Measurements from ENCODE around the gene RCOR1.
"Not testable (repeated sequence)": the region's sequence is repeated elsewhere in the genome, so short reads cannot be mapped to it uniquely, and the experiment has no call there.

RCOR1 gene

DNA sequence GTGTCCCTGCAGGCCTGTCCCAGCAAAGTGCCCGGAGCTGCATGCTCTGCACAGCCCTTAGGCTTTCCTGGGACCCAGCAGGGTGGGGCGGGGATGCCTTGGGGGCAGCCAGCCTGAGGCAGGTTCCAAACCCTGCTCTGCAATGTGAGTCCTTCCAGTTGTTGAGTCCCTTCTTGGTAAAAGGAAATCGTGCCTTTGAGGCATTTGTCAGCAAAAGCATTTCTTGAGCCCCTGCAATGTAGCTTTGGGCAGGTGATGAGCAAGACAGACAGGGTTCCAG lies 146.7 kb downstream of the RCOR1 start:
- DNase-seq (ENCODE audit: low read depth in 2 of 2, low spot score in 1 of 2) = no peak

DNA sequence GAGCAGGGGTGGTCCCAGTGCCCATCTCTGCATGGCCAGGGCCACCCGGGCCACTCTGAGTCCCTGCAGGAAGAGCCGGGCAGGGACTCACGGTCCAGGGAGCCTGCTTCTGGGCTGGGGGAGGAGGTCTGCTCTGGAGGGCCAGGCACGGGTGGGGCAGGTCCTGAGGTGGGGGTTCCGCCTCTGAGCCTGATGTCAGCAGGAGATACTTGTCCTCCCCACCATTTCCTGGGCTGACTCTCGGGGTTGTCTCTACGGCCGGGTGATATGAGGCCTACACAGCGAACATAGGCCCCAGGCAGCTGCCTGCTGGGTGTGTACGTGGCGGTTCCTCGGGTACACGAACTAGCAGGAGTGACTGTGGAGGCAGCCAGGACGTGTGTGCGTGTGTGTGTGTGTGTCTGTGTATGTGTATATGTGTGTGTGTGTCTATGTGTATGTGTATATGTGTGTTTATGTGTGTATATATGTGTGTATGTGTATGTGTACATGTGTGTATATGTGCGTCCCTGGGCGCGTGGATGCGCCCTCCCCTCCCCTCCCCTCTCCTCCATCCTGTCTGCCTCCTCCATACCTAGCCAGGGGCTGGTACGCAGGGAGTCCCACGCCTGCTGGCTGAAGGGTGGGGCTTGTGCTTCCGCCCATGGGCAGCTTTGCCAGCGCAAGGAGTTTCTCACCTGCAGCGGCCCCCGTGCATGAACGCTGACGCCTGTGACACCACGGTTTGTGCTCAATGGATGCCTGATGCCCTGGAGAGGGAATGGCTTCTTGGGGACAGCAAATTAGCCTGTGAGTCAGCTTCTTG lies 154.4 kb downstream of the RCOR1 start:
- DNase-seq (ENCODE audit: low read depth in 2 of 2, low spot score in 1 of 2) = no peak

DNA sequence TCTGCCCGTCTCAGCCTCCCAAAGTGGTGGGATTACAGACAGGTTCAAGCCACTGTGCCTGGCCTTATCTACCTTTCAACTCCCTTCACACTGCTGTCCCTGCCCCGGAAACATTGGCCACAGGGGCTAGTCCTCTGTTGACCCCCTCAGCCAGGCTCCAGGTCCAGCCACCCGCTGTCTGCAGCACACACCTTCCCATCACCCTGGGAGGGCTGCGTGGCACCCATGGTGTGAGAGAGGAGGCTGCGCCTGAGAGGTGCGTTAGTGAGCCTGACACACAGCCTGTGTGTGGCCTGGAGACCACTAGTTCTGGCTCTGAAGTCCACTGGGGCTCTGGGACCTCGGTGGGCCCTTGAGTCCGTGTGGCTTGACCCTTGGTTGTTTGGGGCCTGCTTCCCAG lies 156.4 kb downstream of the RCOR1 start:
- DNase-seq (ENCODE audit: low read depth in 2 of 2, low spot score in 1 of 2) = no peak

DNA sequence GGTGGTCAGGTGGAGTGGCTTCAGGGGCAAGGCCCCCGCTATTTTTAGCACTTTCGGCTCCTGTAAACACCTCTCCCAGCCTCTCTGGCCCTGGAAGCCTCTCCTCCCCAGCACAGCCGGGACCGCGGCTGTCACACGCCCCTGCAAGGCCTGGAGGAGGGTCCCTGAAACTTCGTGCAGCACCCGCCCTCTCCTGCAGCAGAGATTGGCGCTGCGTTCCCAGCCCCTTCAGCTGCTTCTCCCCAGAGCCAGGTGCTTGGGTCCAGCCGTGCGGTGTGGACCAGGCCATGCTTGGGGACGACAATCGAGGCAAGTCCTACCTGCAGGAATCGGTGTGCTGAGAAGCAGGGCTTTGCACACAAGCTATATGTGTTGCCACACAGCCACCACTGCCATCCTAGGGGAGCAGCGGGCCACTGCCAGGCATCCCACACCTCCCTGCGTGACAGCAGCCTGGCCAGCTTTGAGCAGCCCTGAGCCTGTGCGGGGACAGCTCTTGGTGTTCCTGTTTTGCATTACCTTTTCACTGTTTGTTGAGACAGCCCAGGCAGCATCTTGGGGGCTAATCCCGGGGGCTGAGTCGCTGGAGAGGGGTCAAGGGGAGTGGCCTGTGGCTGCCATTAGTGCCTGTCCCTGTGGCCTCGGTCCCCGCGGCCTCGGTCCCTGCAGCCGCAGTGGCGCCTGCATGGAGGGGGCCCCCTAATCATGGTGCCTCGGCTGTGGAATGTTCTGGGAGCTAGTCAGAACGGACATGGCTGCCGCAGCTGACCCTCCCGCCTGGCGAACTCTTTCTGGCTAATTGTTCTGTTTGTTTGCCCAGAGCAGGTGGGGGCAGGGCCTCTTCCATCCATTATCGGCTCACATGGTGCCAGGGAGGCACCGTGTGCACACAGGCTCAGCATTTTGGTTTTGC lies 157.2 kb downstream of the RCOR1 start:
- no peak for DNase-seq (ENCODE audit: low read depth in 2 of 2, low spot score in 1 of 2)

DNA sequence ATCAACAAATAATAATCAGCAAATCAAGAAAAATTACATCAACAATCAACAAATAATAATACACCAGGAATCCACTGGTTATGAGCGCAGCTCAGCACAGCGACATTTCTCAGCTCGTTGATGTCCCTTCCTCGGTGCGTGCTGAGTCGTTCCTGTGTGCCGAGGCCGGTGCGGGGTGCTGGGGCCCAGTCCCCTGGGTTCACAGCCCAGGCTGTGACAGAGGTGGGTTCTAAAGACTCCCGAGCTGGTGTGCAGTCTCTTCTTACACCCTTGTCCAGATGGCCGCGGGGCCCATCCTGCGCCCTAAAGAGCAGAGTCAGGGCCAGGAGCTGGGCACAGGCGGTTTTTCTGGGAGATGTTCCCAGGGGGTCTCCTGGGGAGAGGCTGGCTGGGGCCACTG lies 157.9 kb downstream of the RCOR1 start:
- DNase-seq (ENCODE audit: low read depth in 2 of 2, low spot score in 1 of 2) = no peak

DNA sequence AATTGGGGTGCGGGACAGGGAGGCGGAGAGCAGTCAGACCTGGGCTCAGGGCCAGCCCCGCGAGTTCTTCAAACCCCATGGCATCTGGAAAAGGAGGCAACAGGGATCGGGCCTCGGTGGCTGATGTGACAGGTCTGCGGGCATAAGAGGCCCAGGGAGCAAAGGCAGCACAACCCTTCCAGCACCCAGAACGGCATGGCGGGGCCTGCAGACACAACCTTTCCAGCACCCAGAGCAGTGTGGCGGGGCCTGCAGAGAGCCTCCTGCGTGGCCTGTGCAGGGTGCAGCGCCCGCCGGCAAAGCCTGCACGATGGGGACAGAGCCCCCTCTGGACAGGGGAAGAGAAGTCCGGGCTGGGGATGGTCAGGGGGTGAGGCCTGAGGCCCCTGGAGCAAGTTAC lies 158.6 kb downstream of the RCOR1 start:
- no peak for DNase-seq (ENCODE audit: low read depth in 2 of 2, low spot score in 1 of 2)

DNA sequence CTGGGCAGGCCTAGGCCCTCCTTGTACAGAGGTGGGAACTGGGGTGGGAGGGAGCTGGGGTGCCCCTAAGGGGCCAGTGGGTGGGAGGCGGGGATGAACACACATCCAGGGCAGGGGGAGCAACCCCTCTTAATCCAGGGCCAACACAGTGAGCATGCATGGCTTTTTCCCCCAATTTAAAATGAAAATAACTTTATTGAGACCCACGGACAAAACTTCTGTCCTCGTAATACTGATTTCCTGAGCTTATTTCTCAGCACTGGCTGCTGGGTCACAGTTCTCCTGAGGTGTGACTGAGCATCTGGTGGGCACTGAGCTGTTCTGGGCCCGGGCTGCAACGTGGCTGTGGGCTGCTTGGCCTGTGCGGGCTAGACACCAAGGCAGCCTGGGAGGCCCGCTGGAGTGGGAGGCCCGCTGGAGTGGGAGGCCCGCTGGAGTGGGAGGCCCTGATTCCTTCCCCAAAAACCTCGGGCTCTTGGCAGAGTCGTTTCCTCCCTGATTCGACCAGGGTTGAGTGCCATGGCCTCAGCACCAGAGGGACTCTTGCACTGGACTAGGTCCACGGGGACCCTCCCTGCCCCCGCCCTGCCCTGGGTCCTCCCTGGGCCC lies 159.9 kb downstream of the RCOR1 start:
- DNase-seq (ENCODE audit: low read depth in 2 of 2, low spot score in 1 of 2) = no peak

DNA sequence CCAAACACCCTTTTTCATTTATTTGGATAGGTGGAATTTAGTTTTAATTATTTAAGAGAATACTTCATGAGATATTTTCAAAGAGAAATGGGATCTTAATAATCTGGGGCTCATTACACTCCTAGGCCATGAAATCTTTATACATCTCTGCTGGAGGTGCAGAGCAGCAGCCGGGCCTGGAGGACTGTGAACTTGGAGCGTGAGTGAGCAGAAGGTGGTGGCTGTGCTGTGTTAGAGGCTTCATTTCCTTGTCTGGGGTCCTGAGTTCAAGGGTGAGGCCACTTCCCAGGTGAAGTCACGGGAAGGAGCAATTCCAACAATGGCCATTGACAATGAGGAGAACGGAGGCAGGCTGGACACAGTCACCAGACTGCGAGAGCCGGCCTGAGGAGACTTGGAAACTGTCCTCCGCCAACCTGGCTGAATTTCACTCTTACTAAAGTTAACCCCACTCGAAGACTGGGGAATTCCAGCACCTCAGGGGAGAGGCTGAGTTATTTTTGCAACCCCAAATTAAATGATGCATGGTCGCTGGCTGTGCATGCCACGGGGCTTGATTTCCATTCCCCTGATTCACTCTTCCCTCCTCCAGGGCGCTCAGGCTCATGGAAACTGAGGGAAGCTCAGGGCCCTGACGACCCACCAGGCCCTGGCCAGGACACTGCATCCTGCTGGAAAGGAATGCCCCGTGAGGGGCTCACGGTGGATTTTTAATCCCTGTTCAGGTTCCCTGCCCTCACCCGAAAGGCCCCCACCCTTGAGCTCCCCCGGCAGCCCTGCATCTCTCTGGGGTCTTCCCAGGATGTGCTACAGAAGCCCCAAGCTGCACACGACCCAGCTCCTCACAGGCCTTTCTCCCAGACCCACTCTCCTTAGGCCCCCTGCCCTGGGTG lies 162.2 kb downstream of the RCOR1 start:
- DNase-seq (ENCODE audit: low read depth in 2 of 2, low spot score in 1 of 2) = no peak

DNA sequence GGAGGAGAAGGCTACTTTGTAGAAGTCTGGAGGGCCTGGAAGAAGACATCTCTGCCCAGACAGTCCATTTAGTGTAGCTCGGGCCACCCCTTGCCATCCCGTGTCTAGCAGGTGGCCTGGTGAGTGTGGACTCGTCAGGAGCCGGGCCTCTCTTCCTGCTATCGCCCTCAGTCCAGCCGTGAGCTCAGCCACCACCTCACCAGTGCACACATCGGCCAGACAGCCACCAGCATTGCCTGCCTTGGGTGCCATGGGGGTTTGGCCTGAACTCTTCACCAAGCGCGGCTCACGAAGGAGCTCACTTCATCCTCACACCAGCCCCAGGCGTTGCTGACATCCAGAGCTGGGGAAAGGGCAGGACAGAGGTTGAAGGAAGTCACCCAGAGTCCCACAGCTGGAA lies 165.2 kb downstream of the RCOR1 start:
- DNase-seq (ENCODE audit: low read depth in 2 of 2, low spot score in 1 of 2) = no peak

DNA sequence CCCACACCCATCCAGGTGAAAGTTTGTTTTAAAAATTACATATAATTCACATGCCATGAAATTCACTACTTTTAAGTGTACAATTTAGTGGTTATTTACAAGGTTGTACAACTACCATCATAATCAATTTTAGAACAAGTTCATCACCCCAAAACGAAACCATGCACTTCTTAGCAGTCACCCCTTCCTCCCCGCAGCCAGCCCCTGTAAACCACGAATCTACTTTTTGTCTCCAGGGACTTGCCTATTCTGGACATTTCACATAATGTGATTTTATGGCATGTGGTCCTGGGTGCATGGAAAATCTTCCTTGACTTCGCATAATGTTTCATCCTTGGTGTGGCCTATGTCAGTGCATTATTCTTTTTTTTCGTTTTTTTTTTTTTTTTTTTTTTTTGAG lies 165.6 kb downstream of the RCOR1 start:
- DNase-seq (ENCODE audit: low read depth in 2 of 2, low spot score in 1 of 2) = no peak

DNA sequence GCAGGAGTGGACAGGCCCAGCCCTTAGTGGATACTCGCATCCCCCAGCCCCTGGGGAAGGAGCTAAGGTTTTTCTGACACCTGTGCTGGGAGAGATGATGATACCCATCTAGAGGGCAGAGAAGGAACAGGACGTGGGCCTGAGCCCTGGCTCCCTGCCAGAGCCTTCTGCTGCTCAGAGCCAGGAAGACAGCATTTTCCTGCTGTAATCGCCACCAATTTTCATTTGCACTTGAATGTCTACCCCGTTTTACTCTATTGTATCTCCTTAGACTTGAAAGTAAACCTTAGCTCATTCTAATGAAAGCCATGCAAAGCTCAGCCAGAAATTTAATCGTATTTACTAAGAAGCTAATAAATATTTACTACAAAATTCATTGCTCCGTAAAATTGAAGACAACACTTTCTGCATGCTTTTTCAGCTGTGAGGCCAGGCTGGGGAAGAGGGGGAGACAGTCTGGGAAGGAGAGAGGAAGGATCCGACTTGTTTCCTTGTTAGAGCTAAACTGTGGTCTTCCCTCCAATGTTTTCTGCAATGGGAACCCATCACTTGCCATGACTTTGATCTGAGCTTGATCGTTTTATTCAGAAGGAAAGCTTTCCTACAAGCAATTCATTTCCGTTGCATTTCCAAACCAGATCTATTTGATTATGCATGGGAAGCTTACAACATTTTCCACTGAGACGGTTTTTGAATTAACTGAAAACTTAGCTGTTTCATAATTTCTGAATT lies 167.2 kb downstream of the RCOR1 start:
- DNase-seq (ENCODE audit: low read depth in 2 of 2, low spot score in 1 of 2) = no peak

DNA sequence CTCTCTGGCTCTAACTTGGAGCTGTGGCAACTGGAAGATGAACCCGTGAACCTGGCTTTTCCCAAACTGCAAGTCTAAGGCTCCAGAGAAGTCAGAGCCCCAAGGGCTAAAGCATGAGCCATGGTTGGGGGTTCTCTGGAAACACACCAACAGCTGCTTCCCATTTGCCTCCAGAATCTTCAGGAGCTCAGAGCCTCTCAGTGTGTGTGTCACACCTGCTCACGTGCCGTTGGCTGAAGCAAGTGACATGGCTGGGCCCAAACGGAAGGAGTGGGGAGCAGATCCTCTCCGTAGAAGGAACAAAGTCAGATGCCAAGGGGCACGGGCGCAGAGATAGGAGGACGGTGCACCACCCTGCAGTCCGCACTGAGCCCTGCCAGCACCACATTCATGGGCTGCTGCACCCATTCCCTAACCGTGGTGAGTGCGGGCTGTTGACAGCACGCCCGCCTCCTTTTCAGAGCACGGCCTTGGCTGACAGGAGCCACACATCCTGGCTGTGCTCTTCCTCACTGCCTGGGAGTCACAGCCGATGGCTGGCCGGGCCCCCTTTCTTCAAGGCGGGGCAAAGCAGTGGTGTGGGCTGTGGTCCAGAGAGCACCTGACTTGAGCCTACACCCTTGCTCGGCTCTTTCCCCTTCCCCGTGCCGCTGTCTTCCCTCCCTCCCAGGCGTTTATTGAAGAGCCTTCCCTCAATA lies 168.2 kb downstream of the RCOR1 start:
- no peak for DNase-seq (ENCODE audit: low read depth in 2 of 2, low spot score in 1 of 2)

DNA sequence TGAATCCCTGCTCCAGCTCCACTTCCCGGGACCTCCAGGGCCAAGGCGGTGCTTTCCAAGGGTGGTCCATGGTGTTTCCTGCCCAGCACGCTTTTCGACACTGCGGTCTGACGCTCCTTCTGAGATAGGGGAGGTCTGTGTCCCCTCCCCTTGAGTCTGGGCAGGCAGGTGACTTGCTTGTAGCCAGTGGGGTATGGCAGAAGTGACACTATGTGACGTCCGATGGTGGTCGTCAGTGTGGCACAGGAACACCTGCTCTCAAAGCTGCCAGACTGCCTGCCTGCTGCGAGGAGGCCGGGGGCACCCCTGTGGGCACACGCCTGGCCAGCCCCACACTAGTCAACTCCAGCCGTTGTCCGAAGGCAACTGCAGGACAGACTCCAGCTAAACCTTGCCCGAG lies 168.8 kb downstream of the RCOR1 start:
- DNase-seq (ENCODE audit: low read depth in 2 of 2, low spot score in 1 of 2) = no peak

DNA sequence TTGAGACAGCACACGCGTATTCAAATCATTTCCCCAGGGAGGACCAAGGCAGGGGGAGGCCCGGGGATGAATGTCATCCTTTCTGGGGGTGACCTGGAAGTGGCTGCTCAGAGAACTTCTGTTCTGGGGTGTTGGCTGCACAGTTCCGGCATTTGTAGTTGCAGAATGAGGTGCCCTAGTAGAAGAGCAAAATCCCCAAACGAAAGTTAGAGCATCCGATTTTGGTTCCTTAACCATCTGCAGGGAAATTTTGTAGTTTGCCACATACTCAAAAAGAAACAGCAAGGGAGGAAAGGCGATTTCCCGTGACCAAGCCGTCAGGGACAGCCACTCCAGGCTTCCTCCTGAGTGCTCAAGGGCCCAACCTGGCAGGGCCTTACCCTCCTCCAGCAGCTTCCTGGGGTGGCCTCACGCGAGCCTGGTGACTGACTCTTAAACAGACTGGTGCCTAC lies 171.8 kb downstream of the RCOR1 start:
- no peak for DNase-seq (ENCODE audit: low read depth in 2 of 2, low spot score in 1 of 2)

DNA sequence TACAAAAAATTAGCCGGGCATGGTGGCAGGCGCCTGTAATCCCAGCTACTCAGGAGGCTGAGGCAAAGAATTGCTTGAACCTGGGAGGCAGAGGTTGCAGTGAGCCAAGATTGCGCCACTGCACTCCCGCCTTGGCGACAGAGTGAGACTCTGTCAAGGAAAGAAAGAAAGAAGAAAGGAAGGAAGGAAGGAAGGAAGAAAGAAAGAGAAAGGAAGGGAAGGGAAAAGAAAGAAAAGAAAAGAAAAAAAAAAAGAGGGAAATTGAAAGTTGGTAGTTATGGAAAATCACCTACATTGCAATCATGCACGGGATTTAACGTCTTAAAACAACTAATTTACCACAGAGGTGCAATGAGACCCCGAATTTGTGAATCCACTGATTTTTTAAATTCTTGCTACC lies 173.3 kb downstream of the RCOR1 start:
- DNase-seq (ENCODE audit: low read depth in 2 of 2, low spot score in 1 of 2) = not testable (repeated sequence)

DNA sequence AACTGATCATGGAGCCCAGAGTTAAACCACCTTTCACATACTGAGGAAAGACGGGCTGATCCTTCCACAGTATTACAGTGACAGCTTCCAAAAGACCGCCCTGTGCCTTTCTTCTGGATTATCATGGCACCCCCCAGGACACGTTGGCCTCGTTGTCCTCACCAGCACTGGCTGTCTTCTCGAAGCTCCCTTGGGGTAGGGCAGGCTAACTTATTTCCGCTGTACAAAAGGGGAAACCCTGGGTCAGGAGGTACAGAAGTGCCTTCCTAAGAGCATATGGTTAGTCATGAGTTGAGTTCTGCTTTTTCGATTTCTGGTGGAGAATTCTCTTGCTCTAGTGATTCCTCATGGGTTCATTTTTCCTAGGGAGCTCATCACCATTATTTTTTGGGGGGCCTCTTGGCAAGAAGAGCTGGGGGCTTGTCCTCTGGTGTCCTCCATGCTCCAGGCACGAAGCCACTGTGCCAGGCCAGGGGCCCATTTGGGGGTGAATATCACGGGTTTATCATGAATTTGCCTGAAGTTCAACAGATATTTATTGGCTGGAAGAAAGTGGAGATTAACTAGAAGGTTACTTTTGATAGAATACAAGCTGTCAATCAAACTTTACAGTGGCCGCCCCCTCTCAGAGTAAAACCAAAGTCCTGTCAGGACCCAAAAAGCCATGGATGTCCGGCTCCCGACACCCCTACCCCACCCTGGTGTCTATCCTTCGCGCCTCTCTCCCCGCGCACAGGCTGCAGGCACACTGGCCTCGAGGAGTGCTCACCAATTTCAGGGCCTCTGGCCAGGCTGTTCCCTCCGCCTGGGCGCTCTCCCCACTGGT lies 176.0 kb downstream of the RCOR1 start:
- DNase-seq (ENCODE audit: low read depth in 2 of 2, low spot score in 1 of 2) = no peak

DNA sequence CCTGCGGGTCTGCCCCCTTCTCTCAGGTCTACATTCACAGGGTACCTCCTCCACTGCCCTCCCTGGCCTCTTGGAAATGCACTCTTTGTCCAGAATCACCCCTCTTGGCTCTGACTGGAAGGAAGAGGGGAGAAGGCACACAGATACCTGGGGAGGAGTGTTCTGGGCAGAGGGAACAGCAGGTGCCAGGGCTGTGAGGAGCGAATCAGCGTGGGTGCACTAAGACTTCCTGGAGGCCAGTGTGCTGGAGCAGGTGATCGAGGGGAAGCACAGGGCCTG lies 176.5 kb downstream of the RCOR1 start:
- no peak for DNase-seq (ENCODE audit: low read depth in 2 of 2, low spot score in 1 of 2)

DNA sequence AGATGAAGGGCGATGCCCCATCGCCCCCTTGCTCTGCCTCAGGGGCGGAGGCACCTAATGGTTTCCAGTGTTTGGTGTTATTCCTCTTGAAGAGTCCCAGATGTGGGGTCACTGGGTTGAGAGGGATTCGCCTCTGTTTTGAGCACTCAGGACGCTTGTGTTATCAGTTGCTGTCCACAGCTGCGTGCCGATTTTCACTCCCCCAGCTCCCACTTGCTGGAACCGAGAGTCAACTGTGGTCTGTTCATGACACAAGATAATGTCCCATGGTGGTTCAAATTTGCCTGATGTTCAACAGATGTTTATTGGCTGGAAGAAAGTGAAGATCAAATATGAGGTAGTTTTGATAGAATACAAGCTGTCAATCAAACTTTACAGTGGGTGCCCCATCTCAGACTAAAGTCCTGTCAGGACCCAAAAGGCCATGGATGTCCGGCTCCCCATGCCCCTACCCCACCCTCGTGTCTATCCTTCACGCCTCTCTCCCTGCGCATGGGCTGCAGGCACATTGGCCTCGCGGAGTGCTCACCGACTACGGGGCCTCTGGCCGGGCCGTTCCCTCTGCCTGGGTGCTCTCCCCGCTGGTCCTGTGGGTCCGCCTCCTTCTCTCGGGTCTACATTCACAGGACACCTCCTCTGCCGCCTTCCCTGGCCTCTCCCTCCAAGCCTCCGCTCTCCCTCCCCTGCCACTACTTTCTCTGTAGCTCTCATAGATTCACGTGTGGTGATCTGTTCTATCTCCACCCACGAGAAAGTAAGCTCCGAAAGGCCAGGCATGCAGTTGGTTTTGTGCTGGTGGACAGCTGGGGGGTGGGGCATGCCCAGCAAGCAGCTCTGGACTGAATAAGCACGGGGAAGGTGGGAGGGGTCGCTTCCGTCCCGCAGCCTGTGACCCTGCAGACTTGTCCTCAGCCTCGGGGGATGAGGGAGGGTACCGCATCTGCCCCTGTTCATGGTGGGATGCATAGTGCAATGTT lies 178.0 kb downstream of the RCOR1 start:
- no peak for DNase-seq (ENCODE audit: low read depth in 2 of 2, low spot score in 1 of 2)

Measured in stimulated activated CD8-positive, alpha-beta memory T cell treated with anti-CD3 and anti-CD28 coated beads, Interleukin-4, amount 100 ng/mL, for 4 hours (primary cell).